ENCODE results near the gene GSN.

DNA sequence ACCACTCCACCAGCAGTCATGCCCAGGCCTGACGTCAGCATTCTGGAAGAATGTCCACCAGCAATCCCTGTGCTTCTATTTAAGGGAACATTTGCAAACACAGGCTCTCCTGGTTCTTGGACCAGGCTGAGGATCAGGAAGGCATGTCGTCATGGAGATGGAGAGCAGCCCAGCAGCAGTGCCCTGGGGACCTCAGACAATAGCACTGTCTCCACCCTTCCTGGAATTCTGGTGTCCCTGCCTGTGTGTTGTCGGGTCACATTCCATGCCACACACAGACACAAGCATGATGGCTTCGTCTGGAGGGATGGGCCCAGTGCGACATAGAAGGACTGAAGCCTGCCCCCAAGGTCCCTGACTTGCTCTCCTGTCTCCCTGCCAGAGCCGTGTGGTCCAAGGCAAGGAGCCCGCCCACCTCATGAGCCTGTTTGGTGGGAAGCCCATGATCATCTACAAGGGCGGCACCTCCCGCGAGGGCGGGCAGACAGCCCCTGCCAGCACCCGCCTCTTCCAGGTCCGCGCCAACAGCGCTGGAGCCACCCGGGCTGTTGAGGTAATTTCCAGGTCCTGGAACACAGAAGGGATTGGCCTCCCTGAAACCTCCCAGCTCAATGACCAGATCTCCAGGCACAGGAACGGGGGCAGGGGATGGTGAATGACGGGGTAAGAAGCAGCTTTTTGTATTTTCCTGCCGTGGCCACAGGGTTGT lies 58.3 kb downstream of the GSN start:
- TF ChIP-seq, protein P1, sequence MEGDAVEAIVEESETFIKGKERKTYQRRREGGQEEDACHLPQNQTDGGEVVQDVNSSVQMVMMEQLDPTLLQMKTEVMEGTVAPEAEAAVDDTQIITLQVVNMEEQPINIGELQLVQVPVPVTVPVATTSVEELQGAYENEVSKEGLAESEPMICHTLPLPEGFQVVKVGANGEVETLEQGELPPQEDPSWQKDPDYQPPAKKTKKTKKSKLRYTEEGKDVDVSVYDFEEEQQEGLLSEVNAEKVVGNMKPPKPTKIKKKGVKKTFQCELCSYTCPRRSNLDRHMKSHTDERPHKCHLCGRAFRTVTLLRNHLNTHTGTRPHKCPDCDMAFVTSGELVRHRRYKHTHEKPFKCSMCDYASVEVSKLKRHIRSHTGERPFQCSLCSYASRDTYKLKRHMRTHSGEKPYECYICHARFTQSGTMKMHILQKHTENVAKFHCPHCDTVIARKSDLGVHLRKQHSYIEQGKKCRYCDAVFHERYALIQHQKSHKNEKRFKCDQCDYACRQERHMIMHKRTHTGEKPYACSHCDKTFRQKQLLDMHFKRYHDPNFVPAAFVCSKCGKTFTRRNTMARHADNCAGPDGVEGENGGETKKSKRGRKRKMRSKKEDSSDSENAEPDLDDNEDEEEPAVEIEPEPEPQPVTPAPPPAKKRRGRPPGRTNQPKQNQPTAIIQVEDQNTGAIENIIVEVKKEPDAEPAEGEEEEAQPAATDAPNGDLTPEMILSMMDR (IDR thresholded peaks at IDR 0.05) = no peak
- peak in 1 of 2 donors; percentile 40 for TF ChIP-seq POLR2A (IDR thresholded peaks at IDR 0.05)

All from heart left ventricle (tissue), 13 donors.